OCI-LY1 (cell line): ENCODE measurements around the gene CTDSP1.

Experiments
- CTCF ChIP-seq: fragments of 200-600 bp; sonication (generic), shearing (Covaris generic); IDR thresholded peaks from 2 replicates; pipeline ENCODE4 v1.5.1; 2017; ENCODE audit warnings: mild to moderate bottlenecking, antibody characterized with exemption, low read length, moderate library complexity, mixed read lengths
- EZH2 ChIP-seq: fragments of 200-600 bp; sonication (generic), shearing (Covaris generic); IDR thresholded peaks from 2 replicates; pipeline ENCODE4 v1.8.0; 2017; ENCODE audit warnings: borderline replicate concordance, mixed run types, mild to moderate bottlenecking, antibody characterized with exemption, low read length, moderate library complexity, mixed read lengths

GRCh38 chr2:218446547-218446946, 46.9 kb downstream of the CTDSP1 start:
- TF ChIP-seq CTCF (no peak), EZH2 (no peak)
